IgD-negative memory B cell (primary cell): ENCODE results near the gene SARS1. TPM values are rescaled to one million over a fixed set of nuclear protein-coding genes. Genes with fewer than 3 reads are reported as not detected.

Source experiments
- H3K27ac Mint-ChIP-seq, 3 donors: one replicate each; pipeline ENCODE4 v1.8.0; 2020 to 2022; ENCODE audit warnings: mild to moderate bottlenecking in 3 of 3, mixed read lengths in 3 of 3, moderate library complexity in 1 of 3
- H3K27me3 Mint-ChIP-seq: one replicate; pipeline ENCODE4 v1.8.0; 2021; ENCODE audit warnings: mixed read lengths
- H3K36me3 Mint-ChIP-seq: one replicate; pipeline ENCODE4 v1.8.0; 2020; ENCODE audit warnings: mild to moderate bottlenecking, mixed read lengths
- H3K4me1 Mint-ChIP-seq, 3 donors: one replicate each; pipeline ENCODE4 v1.8.0; 2020 to 2022; ENCODE audit warnings: mixed read lengths in 3 of 3, mild to moderate bottlenecking in 1 of 3
- H3K4me3 Mint-ChIP-seq, 4 donors: one replicate each; pipeline ENCODE4 v1.8.0; 2020 to 2022; ENCODE audit warnings: mild to moderate bottlenecking in 4 of 4, mixed read lengths in 4 of 4, moderate library complexity in 3 of 4
- H3K9me3 Mint-ChIP-seq, 3 donors: one replicate each; pipeline ENCODE4 v1.8.0; 2020 to 2021; ENCODE audit warnings: mixed read lengths in 3 of 3, mild to moderate bottlenecking in 1 of 3
- polyA plus RNA-seq: library from polyadenylated mRNA; unstranded; fragments of 300-500 nt; fragmentation: Illumina TruSeq; gene quantifications from one replicate; pipeline ENCODE4 v1.2.3, GENCODE V29; 2021

SARS1 gene
- polyA plus RNA-seq, 1 donor from 2014 or later: 127 TPM

DNA sequence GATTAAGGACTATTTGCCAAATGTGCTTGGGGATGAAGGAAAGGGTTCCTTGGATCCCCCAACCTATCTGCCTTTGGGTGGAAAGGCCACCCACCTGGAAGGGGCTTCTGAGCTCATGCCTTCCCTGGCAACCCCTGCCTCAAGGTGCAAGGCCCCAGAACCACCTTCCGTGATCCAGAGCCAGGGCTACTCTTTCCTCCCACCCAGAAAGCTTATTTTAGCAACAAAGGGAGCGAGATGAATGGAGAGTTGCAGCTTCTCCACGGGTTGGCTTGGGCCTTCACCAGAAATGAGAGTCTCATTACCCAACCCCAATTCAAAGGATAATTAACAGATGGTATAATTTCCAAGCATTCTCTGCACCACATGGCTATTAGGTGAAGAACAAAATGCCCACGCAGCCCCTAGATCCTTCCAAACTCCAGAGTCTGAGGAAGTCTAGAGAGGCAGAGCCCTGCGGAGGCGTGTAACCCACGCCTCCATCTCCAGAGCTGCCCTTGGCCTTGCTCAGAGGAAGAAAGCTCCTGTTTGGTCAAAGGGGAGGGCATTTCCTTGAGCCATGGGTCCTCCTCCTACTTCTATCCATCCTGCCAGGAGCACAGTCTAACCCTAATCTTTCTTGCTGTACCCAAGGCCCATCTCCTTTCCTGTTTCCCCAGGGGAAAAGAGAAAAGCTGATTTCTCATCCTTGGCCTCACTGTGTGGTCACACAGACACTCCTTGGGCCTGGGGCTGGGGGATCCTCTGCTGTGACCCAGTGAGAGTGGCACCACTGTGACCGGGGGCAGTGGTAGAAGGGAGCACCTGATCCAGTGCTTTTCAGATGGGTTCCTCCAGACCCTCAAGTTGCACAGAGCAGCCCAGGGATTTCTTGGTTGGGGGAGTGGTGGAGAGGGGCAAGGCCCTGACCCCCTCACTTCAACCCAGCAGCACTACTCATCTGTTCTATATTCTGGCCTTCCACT is 34.0 kb downstream of the SARS1 start:
- H3K4me1 Mint-ChIP-seq: peaks cover 4 to 6% (median 4%) of the 10 kb centered on the region in 3 donors
- peak overlapping the region in 1 of 4 donors; percentile 52 for H3K4me3 Mint-ChIP-seq
- no peaks in the 10 kb centered on the region for H3K9me3 Mint-ChIP-seq
- peaks cover 19% of the 10 kb centered on the region for H3K27me3 Mint-ChIP-seq
- no peaks in the 10 kb centered on the region for H3K36me3 Mint-ChIP-seq
- H3K27ac Mint-ChIP-seq: no peak overlapping the region

DNA sequence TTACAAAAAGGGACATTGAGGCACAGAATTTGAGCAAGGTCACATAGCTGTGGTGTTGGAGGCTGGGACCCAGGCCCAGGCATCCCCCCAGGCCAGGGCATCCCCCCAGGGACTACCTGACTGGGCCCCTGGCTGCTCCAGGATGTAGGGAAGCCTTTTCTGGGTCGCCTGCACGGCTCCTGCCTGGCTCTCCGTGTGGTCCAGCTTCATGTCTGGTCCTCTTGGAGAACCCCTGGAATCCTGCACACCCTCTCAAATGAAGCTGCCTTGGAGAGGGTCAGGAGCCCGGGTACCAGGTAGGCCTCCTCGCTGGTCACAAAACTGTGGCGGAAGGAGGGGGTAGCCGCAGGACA is 34.7 kb downstream of the SARS1 start:
- H3K9me3 Mint-ChIP-seq: no peaks in the 10 kb centered on the region
- H3K4me1 Mint-ChIP-seq: peaks cover 4 to 9% (median 5%) of the 10 kb centered on the region in 3 donors
- H3K27ac Mint-ChIP-seq: no peak overlapping the region
- H3K36me3 Mint-ChIP-seq: peaks cover 1% of the 10 kb centered on the region
- peak overlapping the region in 1 of 4 donors; percentile 52 for H3K4me3 Mint-ChIP-seq
- H3K27me3 Mint-ChIP-seq: peaks cover 19% of the 10 kb centered on the region

DNA sequence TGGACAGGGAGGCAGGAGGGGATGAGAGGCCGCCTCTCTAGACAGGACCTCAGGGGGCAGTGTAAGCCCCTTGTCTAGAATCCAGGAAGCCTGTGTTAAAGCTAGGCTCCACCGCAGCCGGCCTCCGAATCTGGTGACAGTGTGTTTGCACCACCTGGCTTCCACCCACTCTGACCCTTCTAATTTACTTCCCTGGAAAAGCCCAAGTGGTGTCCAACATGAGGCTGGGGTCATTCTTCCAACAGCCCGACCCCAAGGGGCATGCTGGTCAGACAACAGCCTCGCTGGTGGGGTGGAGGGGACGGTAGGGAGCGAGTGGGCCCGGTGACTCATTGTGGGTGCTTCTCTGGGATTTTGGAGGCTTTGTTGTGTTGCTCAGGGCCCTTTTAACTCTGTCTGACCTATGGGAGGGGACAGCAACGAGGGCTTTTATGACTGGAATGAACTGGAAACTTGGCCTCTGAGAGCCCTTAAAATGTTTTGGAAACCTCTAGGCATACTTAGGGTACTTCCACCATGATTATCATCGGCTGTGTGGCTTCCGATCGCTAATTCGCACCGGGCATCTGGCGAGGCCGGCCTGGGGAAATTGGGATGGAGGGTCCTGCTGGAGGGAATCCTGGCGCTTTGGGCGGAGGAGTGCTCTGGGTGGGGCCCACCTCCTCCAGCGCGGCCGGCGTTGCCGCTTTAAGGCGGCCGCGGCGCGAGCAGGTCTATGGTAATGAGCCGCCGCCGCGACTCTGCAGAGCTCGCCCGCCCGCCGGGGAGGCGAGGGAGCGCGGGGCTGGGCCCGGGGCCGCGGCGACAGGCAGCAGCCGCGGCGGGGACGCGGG is 35.3 kb downstream of the SARS1 start, which contains the start of gene CELSR2:
Gene CELSR2 (plus strand): TSS at position 743 of the 833 bp plus-strand sequence. CDS start 541 bp downstream, outside the sequence.
- peak within 1 kb of the TSS; percentile 60 to 87 (median 78) for H3K4me3 Mint-ChIP-seq
- no peak within 1 kb of the TSS for H3K27ac Mint-ChIP-seq
- peaks cover 20% of the 10 kb centered on the region for H3K27me3 Mint-ChIP-seq
- H3K36me3 Mint-ChIP-seq: peaks cover 1% of the 10 kb centered on the region
- no peaks in the 10 kb centered on the region for H3K9me3 Mint-ChIP-seq
- peaks cover 4 to 11% (median 5%) of the 10 kb centered on the region in 3 donors for H3K4me1 Mint-ChIP-seq

DNA sequence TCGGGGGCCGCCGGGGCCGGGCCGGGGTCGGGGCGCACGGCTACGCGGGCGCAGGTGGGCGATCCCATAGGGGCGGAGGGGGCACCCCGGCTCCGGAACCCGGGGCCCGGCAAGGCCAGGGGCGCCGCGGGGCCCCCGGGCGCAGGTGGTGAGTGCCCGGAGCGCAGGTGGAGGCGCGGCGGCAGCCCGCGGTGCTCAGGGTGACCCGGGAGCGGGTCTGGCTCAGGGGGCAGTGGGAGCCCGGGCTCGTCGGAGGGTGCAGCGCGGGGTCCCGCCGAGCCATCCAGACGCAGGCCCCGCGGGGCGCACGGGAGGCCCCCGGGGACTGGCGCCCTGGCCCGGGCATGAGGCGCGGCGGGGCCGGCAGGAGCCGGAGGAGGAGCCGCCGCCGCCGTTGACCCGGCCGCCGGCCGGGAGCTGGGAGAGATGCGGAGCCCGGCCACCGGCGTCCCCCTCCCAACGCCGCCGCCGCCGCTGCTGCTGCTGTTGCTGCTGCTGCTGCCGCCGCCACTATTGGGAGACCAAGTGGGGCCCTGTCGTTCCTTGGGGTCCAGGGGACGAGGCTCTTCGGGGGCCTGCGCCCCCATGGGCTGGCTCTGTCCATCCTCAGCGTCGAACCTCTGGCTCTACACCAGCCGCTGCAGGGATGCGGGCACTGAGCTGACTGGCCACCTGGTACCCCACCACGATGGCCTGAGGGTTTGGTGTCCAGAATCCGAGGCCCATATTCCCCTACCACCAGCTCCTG is 36.1 kb downstream of the SARS1 start:
- Mint-ChIP-seq H3K9me3 (no peaks in the 10 kb centered on the region), H3K27ac (no peak overlapping the region), H3K4me3 (peak overlapping the region; percentile 60 to 87 (median 74)), H3K27me3 (peaks cover 14% of the 10 kb centered on the region), H3K4me1 (peaks cover 4 to 11% (median 5%) of the 10 kb centered on the region in 3 donors), H3K36me3 (peaks cover 1% of the 10 kb centered on the region)

DNA sequence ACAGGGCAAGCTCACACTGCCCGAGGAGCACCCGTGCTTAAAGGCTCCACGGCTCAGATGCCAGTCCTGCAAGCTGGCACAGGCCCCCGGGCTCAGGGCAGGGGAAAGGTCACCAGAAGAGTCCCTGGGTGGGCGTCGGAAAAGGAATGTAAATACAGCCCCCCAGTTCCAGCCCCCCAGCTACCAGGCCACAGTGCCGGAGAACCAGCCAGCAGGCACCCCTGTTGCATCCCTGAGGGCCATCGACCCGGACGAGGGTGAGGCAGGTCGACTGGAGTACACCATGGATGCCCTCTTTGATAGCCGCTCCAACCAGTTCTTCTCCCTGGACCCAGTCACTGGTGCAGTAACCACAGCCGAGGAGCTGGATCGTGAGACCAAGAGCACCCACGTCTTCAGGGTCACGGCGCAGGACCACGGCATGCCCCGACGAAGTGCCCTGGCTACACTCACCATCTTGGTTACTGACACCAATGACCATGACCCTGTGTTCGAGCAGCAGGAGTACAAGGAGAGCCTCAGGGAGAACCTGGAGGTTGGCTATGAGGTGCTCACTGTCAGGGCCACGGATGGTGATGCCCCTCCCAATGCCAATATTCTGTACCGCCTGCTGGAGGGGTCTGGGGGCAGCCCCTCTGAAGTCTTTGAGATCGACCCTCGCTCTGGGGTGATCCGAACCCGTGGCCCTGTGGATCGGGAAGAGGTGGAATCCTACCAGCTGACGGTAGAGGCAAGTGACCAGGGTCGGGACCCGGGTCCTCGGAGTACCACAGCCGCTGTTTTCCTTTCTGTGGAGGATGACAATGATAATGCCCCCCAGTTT is 36.9 kb downstream of the SARS1 start:
- peaks cover 14% of the 10 kb centered on the region for H3K27me3 Mint-ChIP-seq
- no peaks in the 10 kb centered on the region for H3K9me3 Mint-ChIP-seq
- H3K4me1 Mint-ChIP-seq: peaks cover 4 to 11% (median 5%) of the 10 kb centered on the region in 3 donors
- peaks cover 1% of the 10 kb centered on the region for H3K36me3 Mint-ChIP-seq
- H3K4me3 Mint-ChIP-seq: peak overlapping the region; percentile 6 to 87 (median 72)
- no peak overlapping the region for H3K27ac Mint-ChIP-seq

DNA sequence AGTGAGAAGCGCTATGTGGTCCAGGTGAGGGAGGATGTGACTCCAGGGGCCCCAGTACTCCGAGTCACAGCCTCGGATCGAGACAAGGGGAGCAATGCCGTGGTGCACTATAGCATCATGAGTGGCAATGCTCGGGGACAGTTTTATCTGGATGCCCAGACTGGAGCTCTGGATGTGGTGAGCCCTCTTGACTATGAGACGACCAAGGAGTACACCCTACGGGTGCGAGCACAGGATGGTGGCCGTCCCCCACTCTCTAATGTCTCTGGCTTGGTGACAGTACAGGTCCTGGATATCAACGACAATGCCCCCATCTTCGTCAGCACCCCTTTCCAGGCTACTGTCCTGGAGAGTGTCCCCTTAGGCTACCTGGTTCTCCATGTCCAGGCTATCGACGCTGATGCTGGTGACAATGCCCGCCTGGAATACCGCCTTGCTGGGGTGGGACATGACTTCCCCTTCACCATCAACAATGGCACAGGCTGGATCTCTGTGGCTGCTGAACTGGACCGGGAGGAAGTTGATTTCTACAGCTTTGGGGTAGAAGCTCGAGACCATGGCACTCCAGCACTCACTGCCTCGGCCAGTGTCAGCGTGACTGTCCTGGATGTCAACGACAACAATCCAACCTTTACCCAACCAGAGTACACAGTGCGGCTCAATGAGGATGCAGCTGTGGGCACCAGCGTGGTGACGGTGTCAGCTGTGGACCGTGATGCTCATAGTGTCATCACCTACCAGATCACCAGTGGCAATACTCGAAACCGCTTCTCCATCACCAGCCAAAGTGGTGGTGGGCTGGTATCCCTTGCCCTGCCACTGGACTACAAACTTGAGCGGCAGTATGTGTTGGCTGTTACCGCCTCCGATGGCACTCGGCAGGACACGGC is 37.8 kb downstream of the SARS1 start:
- H3K27me3 Mint-ChIP-seq: peaks cover 14% of the 10 kb centered on the region
- peak overlapping the region in 1 of 3 donors; percentile 76 for H3K27ac Mint-ChIP-seq
- peaks cover 4 to 11% (median 7%) of the 10 kb centered on the region in 3 donors for H3K4me1 Mint-ChIP-seq
- peaks cover 0 to 3% (median 0%) of the 10 kb centered on the region in 3 donors for H3K9me3 Mint-ChIP-seq
- H3K4me3 Mint-ChIP-seq: peak overlapping the region in 3 of 4 donors; percentile 37 to 60 (median 51)
- H3K36me3 Mint-ChIP-seq: peaks cover 1% of the 10 kb centered on the region

DNA sequence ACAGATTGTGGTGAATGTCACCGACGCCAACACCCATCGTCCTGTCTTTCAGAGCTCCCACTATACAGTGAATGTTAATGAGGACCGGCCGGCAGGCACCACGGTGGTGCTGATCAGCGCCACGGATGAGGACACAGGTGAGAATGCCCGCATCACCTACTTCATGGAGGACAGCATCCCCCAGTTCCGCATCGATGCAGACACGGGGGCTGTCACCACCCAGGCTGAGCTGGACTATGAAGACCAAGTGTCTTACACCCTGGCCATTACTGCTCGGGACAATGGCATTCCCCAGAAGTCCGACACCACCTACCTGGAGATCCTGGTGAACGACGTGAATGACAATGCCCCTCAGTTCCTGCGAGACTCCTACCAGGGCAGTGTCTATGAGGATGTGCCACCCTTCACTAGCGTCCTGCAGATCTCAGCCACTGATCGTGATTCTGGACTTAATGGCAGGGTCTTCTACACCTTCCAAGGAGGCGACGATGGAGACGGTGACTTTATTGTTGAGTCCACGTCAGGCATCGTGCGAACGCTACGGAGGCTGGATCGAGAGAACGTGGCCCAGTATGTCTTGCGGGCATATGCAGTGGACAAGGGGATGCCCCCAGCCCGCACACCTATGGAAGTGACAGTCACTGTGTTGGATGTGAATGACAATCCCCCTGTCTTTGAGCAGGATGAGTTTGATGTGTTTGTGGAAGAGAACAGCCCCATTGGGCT is 38.6 kb downstream of the SARS1 start:
- H3K9me3 Mint-ChIP-seq: peaks cover 0 to 3% (median 0%) of the 10 kb centered on the region in 3 donors
- peaks cover 4 to 11% (median 7%) of the 10 kb centered on the region in 3 donors for H3K4me1 Mint-ChIP-seq
- peak overlapping the region in 1 of 3 donors; percentile 76 for H3K27ac Mint-ChIP-seq
- H3K4me3 Mint-ChIP-seq: peak overlapping the region in 2 of 4 donors; percentile 37 to 52
- peaks cover 1% of the 10 kb centered on the region for H3K36me3 Mint-ChIP-seq
- H3K27me3 Mint-ChIP-seq: peaks cover 10% of the 10 kb centered on the region

DNA sequence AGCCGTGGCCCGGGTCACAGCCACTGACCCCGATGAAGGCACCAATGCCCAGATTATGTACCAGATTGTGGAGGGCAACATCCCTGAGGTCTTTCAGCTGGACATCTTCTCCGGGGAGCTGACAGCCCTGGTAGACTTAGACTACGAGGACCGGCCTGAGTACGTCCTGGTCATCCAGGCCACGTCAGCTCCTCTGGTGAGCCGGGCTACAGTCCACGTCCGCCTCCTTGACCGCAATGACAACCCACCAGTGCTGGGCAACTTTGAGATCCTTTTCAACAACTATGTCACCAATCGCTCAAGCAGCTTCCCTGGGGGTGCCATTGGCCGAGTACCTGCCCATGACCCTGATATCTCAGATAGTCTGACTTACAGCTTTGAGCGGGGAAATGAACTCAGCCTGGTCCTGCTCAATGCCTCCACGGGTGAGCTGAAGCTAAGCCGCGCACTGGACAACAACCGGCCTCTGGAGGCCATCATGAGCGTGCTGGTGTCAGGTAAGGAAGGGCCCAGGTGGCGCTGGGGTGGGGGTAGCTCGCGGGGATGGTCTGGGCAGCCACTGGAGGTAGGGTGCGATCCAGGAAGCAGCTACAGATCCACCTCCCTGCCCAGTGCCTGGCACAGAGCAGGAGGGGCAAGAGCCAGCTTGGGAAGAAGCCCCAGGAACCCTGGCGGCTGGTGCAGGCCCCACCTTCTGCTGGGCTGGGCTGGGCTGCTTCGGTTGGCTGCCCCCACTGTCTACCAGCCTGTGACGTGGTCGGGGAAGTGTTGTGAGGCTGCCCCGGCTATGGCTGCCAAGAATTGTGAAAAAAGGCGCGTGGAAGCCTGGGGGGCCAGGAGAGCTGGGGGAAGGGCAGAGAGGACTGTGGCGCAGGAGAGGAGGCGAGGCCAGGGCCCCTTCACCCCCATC is 39.4 kb downstream of the SARS1 start:
- H3K36me3 Mint-ChIP-seq: peaks cover 1% of the 10 kb centered on the region
- H3K9me3 Mint-ChIP-seq: peaks cover 0 to 3% (median 0%) of the 10 kb centered on the region in 3 donors
- H3K4me3 Mint-ChIP-seq: peak overlapping the region in 2 of 4 donors; percentile 53 to 82
- peaks cover 4 to 11% (median 7%) of the 10 kb centered on the region in 3 donors for H3K4me1 Mint-ChIP-seq
- no peak overlapping the region for H3K27ac Mint-ChIP-seq
- H3K27me3 Mint-ChIP-seq: peaks cover 10% of the 10 kb centered on the region

DNA sequence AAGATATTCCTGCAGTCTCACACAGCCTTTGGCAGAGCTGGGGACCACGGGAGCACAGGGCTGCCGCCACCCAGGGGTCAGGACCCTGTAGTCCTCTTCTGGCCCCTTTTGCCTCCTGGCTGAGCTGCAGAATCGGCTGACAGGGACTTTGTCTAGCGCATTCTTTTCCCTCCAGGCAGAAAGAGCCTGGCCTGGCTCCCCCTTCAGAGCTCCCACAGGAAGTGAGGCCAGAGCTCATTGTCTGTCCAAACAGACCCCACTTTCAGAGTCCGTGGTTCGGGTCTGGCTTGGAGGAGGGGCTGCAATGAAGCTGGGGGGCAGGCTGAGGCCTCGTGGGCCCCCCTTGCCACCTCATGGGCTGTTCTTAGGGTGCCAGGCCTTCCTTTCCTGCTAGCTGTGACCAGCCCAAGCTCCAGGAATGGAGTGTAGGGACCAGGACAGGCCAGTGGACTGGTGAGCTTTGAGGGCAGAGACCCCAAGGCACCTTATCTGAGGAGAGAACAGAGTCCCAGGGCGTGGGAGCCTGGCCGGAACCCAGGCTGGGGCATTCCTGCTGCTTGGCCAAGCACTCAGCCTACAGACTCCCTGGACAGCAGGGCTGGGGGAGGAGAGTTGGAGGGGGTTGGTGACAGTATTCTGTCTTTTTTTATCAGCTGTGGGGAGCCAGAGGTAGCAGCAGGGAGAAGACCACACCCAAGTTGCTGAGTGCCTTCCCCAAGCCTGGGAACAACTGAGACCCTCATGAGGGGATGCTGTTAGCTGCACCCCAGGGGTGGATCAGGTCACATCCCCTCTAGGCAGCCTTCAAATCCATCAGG is 40.3 kb downstream of the SARS1 start:
- Mint-ChIP-seq H3K27ac (no peak overlapping the region), H3K9me3 (peaks cover 0 to 3% (median 0%) of the 10 kb centered on the region in 3 donors)

DNA sequence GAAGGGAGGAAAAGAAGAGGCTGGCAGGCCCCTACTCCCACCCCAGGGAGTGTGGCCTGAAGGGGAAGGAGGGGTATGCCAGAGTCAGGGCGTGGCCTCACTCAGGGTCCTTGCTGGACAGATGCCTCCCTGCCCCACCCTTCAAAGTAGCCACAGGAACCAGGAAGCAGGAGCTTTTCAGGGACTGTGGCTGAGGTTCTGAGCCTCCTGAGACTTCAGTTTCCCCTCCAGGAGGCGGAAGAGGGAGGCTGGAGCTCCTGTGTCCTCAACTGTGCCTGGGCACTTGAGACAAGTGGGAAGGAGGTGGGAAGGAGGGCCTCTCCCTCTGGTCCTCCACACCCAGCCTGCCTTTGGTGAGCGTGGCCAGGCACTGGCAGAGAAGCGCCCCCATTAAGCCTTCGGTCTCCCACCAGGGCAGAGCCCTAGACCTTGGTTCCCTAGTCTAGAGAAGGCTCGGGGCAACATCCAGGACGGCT is 40.9 kb downstream of the SARS1 start:
- Mint-ChIP-seq H3K27ac (no peak overlapping the region), H3K4me3 (no peak overlapping the region), H3K27me3 (peaks cover 6% of the 10 kb centered on the region), H3K4me1 (peaks cover 0 to 7% (median 3%) of the 10 kb centered on the region in 3 donors), H3K36me3 (peaks cover 1% of the 10 kb centered on the region), H3K9me3 (peaks cover 0 to 3% (median 0%) of the 10 kb centered on the region in 3 donors)

More for the DNA sequence above, 40.3 kb downstream of the SARS1 start:
- Mint-ChIP-seq H3K27me3 (peaks cover 9% of the 10 kb centered on the region), H3K4me1 (peaks cover 3 to 10% (median 6%) of the 10 kb centered on the region in 3 donors), H3K36me3 (peaks cover 1% of the 10 kb centered on the region), H3K4me3 (peak overlapping the region in 1 of 4 donors; percentile 12)
